NOMO-1 treated with DMSO at 0.1 percent for 48 hours (cell line): ENCODE results near the gene SDK2.
A peak's percentile ranks its signal among the peaks of the same experiment; 100 is the strongest.

Source experiments
- DNase-seq: peaks from one replicate; lab custom pipeline; 2025; ENCODE audit not compliant: unreplicated experiment; lab: John Stamatoyannopoulos, UW

The SDK2 gene

GRCh38 chr17:73564843-73565242, 79.4 kb downstream of the SDK2 start:
- DNase-seq: no peak

GRCh38 chr17:73562896-73563295, 81.3 kb downstream of the SDK2 start:
- no peak for DNase-seq

- DNase-seq: no peak
Measured at GRCh38 chr17:73561111-73561510, 83.1 kb downstream of the SDK2 start.

GRCh38 chr17:73560661-73561060, 83.6 kb downstream of the SDK2 start:
- no peak for DNase-seq

- no peak for DNase-seq
Measured at GRCh38 chr17:73559532-73559931, 84.7 kb downstream of the SDK2 start.

- DNase-seq: no peak
Measured at GRCh38 chr17:73555199-73555960, 88.9 kb downstream of the SDK2 start.

GRCh38 chr17:73554498-73554897, 89.7 kb downstream of the SDK2 start:
- no peak for DNase-seq

GRCh38 chr17:73553311-73553710, 90.9 kb downstream of the SDK2 start:
- no peak for DNase-seq

GRCh38 chr17:73552300-73553048, 91.8 kb downstream of the SDK2 start:
- no peak for DNase-seq

GRCh38 chr17:73551759-73552158, 92.5 kb downstream of the SDK2 start:
- DNase-seq: peak; percentile 12

- no peak for DNase-seq
Measured at GRCh38 chr17:73551144-73551543, 93.1 kb downstream of the SDK2 start.

GRCh38 chr17:73550556-73550955, 93.7 kb downstream of the SDK2 start:
- DNase-seq: no peak

- DNase-seq: no peak
Measured at GRCh38 chr17:73549841-73550430, 94.3 kb downstream of the SDK2 start.

GRCh38 chr17:73548620-73549311, 95.5 kb downstream of the SDK2 start:
- no peak for DNase-seq

GRCh38 chr17:73547790-73548189, 96.5 kb downstream of the SDK2 start:
- no peak for DNase-seq

GRCh38 chr17:73546770-73547536, 97.3 kb downstream of the SDK2 start:
- peak; percentile 92 for DNase-seq

- no peak for DNase-seq
Measured at GRCh38 chr17:73546114-73546513, 98.1 kb downstream of the SDK2 start.

- DNase-seq: no peak
Measured at GRCh38 chr17:73545109-73546032, 98.9 kb downstream of the SDK2 start.

- DNase-seq: no peak
Measured at GRCh38 chr17:73544333-73544732, 99.9 kb downstream of the SDK2 start.

GRCh38 chr17:73542323-73542722, 101.9 kb downstream of the SDK2 start:
- no peak for DNase-seq
